ENCODE results near the gene PFKFB4. TPM values are rescaled to one million over a fixed set of nuclear protein-coding genes. Genes with fewer than 3 reads are reported as not detected.
"Not testable (repeated sequence)": the region's sequence is repeated elsewhere in the genome, so short reads cannot be mapped to it uniquely, and the experiment has no call there.

Gene PFKFB4
- total RNA-seq, 1 donor: 12.3 TPM

DNA sequence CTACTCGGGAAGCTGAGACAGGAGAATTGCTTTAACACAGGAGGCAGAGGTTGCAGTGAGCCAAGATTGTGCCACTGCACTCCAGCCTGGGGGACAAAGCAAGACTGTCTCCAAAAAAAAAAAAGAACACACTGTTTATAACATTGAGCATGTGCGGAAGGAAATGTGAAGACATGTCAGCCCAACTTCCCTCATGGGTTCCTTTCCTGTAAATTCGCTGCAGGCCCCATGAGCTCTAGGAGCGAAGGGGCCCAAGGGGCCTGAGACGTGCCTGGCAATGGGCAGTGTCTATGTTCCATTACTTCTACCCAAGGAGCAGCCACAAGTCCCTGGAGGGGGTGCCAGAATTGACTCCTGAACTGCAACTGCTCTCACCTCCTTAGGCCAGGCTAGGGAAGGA is 3.2 kb downstream of the PFKFB4 start:
- H3K27ac ChIP-seq (ENCODE audit: low read depth, low read length): no peak overlapping the region
- no peak overlapping the region for H2AFZ ChIP-seq (ENCODE audit: low read length)
- H3K79me2 ChIP-seq (ENCODE audit: insufficient read depth, low read length): peaks cover 6% of the 10 kb centered on the region
- TF ChIP-seq, protein P1, sequence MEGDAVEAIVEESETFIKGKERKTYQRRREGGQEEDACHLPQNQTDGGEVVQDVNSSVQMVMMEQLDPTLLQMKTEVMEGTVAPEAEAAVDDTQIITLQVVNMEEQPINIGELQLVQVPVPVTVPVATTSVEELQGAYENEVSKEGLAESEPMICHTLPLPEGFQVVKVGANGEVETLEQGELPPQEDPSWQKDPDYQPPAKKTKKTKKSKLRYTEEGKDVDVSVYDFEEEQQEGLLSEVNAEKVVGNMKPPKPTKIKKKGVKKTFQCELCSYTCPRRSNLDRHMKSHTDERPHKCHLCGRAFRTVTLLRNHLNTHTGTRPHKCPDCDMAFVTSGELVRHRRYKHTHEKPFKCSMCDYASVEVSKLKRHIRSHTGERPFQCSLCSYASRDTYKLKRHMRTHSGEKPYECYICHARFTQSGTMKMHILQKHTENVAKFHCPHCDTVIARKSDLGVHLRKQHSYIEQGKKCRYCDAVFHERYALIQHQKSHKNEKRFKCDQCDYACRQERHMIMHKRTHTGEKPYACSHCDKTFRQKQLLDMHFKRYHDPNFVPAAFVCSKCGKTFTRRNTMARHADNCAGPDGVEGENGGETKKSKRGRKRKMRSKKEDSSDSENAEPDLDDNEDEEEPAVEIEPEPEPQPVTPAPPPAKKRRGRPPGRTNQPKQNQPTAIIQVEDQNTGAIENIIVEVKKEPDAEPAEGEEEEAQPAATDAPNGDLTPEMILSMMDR (IDR thresholded peaks at IDR 0.05; ENCODE audit: extremely low read depth, low read depth, low read length): no peak
- DNase-seq (ENCODE audit: insufficient read length, low spot score, missing footprints): no peak
- no peak overlapping the region for H3K4me2 ChIP-seq (ENCODE audit: insufficient read depth, low read length)
- peaks cover under 1% of the 10 kb centered on the region for H4K20me1 ChIP-seq (ENCODE audit: insufficient read depth, low read length)
- no peaks in the 10 kb centered on the region for H3K27me3 ChIP-seq (ENCODE audit: insufficient read depth, low read length)
- no peaks in the 10 kb centered on the region for H3K36me3 ChIP-seq (ENCODE audit: insufficient read depth, low read length)
- H3K4me3 ChIP-seq (ENCODE audit: insufficient read depth, low read length): no peak overlapping the region
- peaks cover 16% of the 10 kb centered on the region for H3K4me1 ChIP-seq (ENCODE audit: insufficient read depth, low read length)
- no peaks in the 10 kb centered on the region for H3K9me3 ChIP-seq (ENCODE audit: low read depth, low read length)

DNA sequence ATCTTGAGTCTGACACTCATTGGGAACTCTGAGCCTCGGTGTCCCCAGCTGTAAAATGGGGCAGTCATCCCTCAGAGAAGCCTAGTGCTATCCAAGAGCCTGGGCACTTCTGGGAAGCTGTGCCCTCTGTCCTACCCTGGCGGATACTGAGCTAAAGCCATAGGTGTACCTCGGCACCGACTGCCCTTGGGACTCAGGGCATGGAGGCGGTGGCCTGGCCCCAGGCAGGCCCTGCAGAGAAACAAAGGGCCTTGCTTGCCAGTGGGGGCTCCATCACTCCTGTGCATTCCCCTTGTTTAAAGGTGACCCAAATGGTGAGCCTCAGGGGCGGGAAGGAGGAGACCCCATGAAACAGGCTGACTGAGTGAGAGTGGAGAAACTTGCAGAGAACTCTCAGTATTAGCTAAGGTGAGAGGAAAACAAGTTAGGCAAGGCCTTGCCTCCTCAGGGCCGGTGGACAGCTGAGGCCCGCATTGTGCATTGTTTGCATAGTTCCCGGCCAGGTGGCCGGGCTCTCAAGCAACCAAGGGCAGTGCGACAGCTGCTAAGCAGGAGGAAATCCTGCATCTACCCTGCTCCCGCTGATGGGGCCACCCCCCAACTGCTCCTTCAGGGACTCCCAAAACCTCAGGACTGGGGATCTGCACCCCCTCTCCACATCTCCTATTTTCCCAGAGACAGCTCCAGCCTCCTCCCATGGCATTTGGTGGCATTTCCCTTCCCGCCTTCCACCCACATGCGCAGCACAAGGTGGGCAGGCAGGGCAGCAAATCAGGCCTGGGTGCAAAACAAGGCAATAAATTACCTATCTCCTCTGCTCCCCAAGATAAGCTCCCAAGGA is 4.3 kb downstream of the PFKFB4 start:
- Histone ChIP-seq H3K79me2 (ENCODE audit: insufficient read depth, low read length) (peaks cover 3% of the 10 kb centered on the region), H3K27me3 (ENCODE audit: insufficient read depth, low read length) (no peaks in the 10 kb centered on the region), H3K4me2 (ENCODE audit: insufficient read depth, low read length) (no peak overlapping the region), H3K36me3 (ENCODE audit: insufficient read depth, low read length) (peaks cover under 1% of the 10 kb centered on the region), H2AFZ (ENCODE audit: low read length) (no peak overlapping the region), H3K4me3 (ENCODE audit: insufficient read depth, low read length) (no peak overlapping the region), H3K9me3 (ENCODE audit: low read depth, low read length) (no peaks in the 10 kb centered on the region), H4K20me1 (ENCODE audit: insufficient read depth, low read length) (no peaks in the 10 kb centered on the region), H3K4me1 (ENCODE audit: insufficient read depth, low read length) (peaks cover 8% of the 10 kb centered on the region), H3K27ac (ENCODE audit: low read depth, low read length) (no peak overlapping the region)
- TF ChIP-seq, protein P1 (IDR thresholded peaks at IDR 0.05; ENCODE audit: extremely low read depth, low read depth, low read length): no peak
- DNase-seq (ENCODE audit: insufficient read length, low spot score, missing footprints): no peak

DNA sequence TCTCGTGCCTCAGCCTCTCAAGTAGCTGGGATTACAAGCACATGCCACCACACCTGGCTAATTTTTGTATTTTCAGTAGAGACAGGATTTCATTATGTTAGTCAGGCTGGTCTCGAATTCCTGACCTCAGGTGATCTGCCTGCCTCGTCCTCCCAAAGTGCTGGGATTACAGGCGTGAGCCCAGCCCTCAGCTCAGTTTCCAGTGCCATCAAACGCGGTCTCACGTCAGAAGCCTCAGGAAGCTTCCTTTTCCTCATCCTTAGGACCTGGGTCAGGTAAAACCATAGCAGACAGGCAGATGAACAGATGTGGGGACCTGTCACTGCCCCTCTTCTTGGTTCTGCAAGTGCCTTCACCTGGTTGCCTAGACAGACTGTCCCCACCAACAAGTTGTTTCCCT is 5.0 kb downstream of the PFKFB4 start:
- H3K9me3 ChIP-seq (ENCODE audit: low read depth, low read length); DNase-seq (ENCODE audit: insufficient read length, low spot score, missing footprints); H3K4me2 ChIP-seq (ENCODE audit: insufficient read depth, low read length); H3K27me3 ChIP-seq (ENCODE audit: insufficient read depth, low read length); H3K4me3 ChIP-seq (ENCODE audit: insufficient read depth, low read length); H4K20me1 ChIP-seq (ENCODE audit: insufficient read depth, low read length); H3K79me2 ChIP-seq (ENCODE audit: insufficient read depth, low read length); H3K4me1 ChIP-seq (ENCODE audit: insufficient read depth, low read length); H3K36me3 ChIP-seq (ENCODE audit: insufficient read depth, low read length); H3K27ac ChIP-seq (ENCODE audit: low read depth, low read length); H2AFZ ChIP-seq (ENCODE audit: low read length): not testable (repeated sequence)

DNA sequence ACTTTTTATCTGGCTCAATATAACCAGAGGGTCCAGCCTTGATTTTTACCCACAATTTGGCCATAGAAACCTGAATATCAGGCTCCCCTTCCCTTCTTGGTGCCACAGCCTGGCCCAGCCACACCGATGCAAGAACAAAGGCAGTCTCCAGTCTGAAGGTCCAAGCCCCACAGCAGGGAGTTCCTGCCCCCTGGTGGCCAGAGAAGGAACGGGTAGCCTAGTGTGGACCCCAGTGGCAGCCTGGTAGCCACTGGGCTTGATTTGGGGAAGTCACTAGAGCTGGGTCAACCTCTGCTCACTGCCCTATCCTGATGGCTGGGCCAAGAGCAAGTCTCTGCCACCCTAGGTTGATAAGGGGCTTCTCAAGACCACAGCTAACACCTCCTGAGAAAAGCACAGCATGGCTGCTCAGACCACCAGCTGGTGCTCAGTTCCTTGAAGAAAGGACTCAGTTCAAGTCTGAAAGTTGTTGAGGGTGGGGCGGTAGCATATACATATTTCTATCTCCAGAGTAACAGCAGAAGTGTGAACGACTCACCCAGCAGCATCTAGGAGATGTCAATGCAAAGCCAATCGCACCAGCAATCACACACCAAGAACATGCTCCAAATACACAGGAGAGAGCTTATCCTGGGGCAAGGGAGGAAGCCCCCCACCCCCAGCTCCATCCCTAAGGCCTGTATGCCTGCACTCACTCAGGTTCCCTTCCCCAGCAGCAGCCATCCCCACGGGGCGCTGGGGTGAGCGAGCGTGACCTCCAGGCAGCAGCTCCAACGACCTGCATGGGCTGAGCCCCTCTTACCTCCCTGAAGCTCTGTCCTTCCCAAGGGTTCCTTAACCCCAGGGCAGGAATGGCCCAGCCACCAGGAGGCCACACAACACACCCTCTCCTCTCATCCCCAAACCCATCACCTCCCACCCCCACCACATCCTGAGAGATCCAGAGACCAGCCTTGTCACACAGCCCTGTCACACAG is 7.6 kb downstream of the PFKFB4 start:
- DNase-seq (ENCODE audit: insufficient read length, low spot score, missing footprints): peak; percentile 96
- no peak overlapping the region for H2AFZ ChIP-seq (ENCODE audit: low read length)
- H3K27ac ChIP-seq (ENCODE audit: low read depth, low read length): no peak overlapping the region
- no peak overlapping the region for H3K4me3 ChIP-seq (ENCODE audit: insufficient read depth, low read length)
- H4K20me1 ChIP-seq (ENCODE audit: insufficient read depth, low read length): no peaks in the 10 kb centered on the region
- no peaks in the 10 kb centered on the region for H3K4me1 ChIP-seq (ENCODE audit: insufficient read depth, low read length)
- peaks cover 13% of the 10 kb centered on the region for H3K36me3 ChIP-seq (ENCODE audit: insufficient read depth, low read length)
- no peaks in the 10 kb centered on the region for H3K27me3 ChIP-seq (ENCODE audit: insufficient read depth, low read length)
- H3K79me2 ChIP-seq (ENCODE audit: insufficient read depth, low read length): no peaks in the 10 kb centered on the region
- TF ChIP-seq, protein P1 (IDR thresholded peaks at IDR 0.05; ENCODE audit: extremely low read depth, low read depth, low read length): peak; percentile 97
- no peak overlapping the region for H3K4me2 ChIP-seq (ENCODE audit: insufficient read depth, low read length)
- no peaks in the 10 kb centered on the region for H3K9me3 ChIP-seq (ENCODE audit: low read depth, low read length)
